Medulla oblongata (tissue), 1 donor: Measurements from ENCODE around the gene FIZ1.
A peak's percentile ranks its signal among the peaks of the same experiment; 100 is the strongest.
"Not testable (repeated sequence)": the region's sequence is repeated elsewhere in the genome, so short reads cannot be mapped to it uniquely, and the experiment has no call there.

ENCODE experiments used
- DNase-seq: peaks from one replicate; pipeline ENCODE4 v3.0.0-alpha.2; 2015; ENCODE audit errors: extremely low spot score

Gene FIZ1

DNA sequence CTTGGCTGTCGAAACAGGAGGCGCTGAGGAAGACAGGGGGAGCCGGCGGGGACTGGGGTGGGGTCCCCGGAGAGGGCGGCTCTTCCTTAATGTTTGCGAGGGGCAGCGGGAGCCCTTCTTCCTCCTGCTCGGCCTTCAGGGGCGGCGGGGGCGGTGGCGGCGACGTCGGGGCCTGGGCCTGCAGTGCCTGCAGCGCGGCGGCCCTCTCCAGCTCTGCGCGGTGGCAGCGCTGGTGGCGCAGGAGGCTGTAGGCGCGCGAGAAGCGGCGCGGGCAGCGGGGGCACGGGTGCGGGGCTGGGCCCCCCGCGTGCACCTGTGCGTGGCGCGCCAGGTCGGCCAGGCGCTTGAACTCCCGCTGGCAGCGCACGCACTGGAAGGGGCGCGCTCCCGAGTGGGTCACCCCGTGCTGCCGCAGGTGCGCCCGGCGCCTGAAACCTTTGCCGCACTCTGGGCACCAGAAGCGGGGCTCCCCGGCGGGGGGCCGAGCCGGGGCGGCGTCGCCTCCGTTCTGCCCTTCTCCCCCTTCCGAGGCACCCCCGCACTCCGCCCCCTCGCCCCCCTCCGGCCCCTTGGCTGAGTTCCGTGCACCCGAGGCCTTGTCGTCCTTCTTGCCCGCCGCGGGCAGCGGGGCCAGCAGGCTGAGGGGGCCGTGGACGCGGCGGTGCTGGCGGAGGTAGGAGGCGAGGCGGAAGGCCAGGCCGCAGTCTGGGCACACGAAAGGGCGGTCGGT is 21.1 kb downstream of the FIZ1 start:
- DNase-seq = no peak

- DNase-seq = no peak
Observed at GRCh38 chr19:55576746-55577145, 22.6 kb downstream of the FIZ1 start.

GRCh38 chr19:55573929-55574328 is 25.4 kb downstream of the FIZ1 start:
- DNase-seq = not testable (repeated sequence)

DNA sequence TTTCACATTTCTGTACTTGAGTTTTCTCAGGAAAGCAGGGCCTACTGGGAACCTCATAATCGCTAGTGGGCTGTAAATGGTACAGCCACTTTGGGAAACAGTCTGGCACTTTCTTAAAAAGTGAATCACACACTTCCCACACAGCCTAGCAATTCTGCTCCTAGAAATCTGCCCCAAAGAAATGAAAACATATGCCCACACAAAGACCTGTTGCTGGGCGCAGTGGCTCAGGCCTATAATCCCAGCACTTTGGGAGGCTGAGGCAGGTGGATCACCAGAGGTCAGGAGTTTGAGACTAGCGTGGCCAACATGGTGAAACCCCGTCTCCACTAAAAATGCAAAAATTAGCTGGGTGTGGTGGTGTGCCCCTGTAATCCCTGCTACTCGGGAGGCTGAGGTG is 29.8 kb downstream of the FIZ1 start:
- not testable (repeated sequence) for DNase-seq

DNA sequence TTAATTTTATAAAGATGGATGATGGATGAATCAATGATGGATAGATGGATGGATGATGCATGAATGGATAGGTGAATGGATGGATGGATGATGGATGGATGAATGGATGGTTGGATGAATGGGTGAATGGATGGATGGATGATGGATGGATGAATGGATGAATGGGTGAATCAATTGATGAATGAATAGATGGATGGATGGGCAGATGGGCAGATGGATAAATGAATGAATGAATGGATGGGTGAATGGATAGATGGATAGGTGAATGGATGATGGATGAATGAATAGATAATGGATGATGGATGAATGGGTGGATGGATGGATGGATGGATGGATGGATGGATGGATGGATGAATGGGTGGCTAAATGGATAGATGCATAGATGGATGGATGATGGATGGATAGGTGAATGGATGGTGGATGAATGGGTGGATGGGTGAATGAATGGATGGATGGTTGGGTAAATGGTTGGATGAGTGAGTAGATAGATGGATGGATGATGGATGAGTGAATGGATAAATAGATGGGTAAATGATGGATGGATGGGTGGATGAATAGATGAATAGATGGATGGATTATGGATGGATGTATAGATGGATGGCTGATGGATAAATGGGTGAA is 31.5 kb downstream of the FIZ1 start:
- no peak for DNase-seq

GRCh38 chr19:55566823-55567222 is 32.5 kb downstream of the FIZ1 start:
- DNase-seq = no peak

DNA sequence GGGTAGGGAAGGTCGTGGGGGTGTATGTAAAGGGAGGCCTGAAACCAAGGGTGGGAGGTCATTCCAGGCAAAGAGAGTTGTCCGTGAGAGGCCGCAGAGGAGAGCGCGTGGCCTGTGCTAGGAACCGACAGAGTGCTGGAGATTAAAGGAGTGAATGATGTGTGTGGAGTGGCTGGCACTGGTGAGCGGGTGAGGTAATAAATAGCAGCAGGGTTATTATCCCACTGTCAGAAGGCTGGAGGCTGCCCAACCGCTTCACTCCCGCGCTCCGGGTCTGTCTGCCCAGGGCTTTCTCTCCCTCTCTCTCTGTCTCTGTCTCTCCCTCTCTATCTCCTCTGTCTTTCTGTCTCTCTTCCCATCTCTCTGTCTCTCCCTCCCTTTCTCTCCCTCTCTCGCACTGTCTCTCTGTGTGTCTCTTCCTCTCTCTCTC is 36.0 kb downstream of the FIZ1 start:
- no peak for DNase-seq

GRCh38 chr19:55559684-55560083 is 39.6 kb downstream of the FIZ1 start:
- DNase-seq = no peak

DNA sequence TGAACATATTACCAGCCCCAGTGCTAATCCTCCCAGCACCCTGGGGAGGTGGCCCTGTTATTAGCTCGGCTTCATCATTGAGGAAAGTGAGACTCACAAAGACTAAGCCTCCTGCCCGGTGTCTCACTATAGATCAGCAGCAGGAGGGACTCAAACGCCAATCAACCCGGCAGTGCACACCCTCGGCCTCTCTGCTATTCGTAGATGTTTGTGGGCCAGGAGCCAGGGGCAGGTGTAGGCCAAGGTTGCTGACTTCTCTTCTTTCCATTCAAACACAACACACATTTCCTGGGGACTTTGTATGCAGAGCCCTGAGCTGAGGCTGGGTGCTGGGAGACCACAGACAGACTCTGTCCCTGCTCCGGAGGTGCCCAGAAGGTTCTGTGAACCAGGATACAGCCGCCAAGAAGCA is 44.6 kb downstream of the FIZ1 start:
- no peak for DNase-seq

DNA sequence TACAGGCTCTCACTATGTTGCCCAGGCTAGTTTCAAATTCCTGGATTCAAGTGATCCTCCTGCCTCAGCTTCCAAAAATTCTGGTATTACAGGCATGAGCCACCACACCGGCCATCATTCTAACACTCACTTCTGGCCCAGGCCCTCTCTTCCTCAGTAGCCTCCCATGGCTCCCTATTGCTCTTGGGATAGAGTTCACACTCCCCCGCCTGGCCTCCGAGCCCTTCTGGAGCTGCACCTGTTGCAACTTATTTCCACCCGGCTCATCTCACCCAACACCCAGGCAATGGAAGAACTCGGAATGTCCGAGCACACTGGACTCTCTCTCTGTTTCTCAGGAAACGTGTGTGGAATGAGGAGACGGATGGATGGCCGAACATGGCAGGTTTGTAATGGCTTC is 45.0 kb downstream of the FIZ1 start:
- DNase-seq = no peak

DNA sequence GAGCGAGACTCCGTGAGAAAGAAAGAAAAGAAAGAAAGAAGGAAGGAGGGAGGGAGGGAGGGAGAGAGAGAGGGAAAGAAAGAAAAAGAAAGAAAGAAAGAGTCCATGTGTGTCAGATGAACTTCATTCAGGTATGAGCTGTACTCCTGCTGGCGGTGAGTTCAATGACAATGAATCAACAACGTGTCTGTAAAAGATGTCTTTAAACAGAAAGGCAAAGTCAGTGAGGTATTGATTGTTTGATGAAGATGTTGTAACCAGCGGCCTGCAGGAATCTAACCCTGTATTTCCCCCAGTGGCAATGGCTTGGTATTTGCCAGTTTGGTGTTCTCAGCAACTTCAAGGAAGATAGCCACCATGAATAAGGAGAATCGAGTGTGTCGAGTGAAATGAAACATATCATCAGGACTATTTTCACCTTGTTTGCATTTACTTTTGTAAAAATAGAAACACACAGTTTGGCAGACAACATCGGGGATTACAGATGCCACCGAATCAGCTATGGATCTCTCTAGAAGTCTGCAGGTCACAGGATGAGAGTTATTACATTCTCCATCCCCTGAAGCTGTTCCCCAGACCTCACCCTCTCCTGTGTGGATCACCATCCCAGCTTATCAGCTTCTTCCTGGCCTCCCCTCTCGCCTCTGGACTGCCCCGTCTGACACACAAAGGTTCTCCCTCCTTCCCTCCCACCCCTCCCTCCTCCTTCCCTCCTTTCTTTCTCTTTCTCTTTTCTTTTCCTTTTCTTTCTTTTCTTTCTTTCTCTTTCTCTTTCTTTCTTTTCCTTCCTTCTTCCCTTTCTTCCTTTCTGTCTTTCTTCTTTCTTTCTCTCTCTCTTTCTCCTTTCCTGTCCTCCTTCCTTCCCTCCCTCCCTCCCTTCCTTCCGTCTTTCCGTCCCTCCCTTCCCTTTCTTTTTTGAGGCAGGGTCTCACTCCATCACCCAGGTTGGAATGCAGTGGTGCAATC is 45.8 kb downstream of the FIZ1 start:
- DNase-seq = no peak

- DNase-seq = no peak
Observed at GRCh38 chr19:55552620-55553019, 46.7 kb downstream of the FIZ1 start.

DNA sequence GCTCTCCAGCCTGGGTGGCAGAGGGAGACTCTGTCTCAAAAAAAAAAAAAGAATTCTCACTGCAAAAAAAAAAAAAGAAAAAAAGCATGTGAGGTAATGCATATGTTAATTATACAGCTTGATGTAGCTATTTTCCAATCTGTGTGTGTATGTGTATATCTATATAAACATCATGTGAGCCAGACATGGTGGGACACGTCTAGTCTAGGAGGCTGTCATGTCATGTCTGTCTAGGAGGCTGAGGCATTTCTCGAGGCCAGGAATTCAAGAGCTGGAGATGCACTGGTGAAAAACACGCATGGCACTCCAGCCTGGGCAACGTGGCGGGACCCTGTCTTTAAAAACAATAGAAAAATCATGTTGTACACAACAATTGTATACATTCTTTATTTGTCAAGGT is 47.1 kb downstream of the FIZ1 start:
- DNase-seq = no peak

GRCh38 chr19:55550321-55550650 is 49.0 kb downstream of the FIZ1 start:
- no peak for DNase-seq

GRCh38 chr19:55549500-55550320 is 49.6 kb downstream of the FIZ1 start:
- DNase-seq = no peak

DNA sequence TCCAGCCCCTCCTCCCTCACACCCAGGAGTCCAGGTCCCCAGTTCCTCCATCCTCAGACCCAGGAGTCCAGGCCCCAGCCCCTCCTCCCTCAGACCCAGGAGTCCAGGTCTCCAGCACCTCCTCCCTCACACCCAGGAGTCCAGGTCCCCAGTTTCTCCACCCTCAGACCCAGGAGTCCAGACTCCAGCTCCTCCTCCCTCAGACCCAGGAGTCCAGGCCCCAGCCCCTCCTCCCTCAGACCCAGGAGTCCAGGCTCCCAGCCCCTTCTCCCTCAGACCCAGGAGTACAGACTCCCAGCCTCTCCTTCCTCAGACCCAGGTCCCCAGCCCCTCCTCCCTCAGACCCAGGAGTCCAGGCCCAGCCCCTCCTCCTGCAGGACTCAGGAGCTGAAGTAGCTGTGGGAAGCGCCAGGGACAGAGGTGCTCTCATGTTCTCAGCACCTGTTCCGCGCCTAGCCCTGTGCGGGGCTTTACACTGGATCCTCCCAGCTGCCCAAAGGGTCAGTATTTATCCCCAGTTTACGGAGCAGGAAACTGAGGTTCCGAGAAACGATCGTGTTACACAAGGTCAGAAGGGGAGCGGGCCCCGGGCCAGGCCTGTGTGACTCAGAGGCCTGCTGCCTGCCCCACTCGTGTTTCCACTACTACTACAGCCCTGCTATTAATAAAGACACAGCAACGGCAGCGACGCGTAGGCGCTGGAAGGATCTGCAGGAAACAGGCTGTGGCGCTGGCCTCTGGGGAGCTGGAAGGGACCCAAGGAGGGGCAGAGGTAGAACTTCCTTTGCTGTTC is 52.3 kb downstream of the FIZ1 start:
- peak; percentile 36 for DNase-seq

- no peak for DNase-seq
Observed at GRCh38 chr19:55546011-55546410, 53.3 kb downstream of the FIZ1 start.

DNA sequence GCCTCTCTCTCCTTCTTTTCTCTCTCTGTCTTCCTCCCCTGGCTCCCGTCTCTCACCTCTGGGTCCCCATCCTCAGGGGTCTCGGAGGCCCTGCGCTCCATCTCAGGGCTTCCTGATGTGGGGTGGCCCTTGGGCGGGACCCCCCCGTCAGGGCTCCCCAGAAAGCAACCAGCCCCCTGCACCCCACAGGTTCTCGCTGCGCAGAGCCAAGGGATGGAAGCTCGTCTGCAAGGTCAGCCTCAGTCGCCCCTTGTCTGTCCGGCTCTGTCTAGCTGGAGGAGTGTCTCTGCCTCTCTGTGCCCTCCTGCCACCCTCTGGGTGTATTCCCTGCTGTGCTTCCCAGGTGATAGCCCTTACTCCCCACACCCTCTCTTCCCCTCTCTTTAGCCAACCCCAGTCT is 53.9 kb downstream of the FIZ1 start, which contains the start of gene SBK3:
Gene SBK3, minus strand, starts transcription at position 101 of the 400 bp plus-strand sequence. Its CDS starts 0 bp downstream, at position 101.
- no peak for DNase-seq

GRCh38 chr19:55544776-55545439 is 54.4 kb downstream of the FIZ1 start:
- DNase-seq = no peak

- no peak for DNase-seq
Observed at GRCh38 chr19:55544014-55544413, 55.3 kb downstream of the FIZ1 start.
